Stimulated activated CD4-positive, alpha-beta T cell treated with anti-CD3 and anti-CD28 coated beads, Interleukin-1b, Interleukin-23, amount 100 ng/mL, for 1 hour (primary cell): ENCODE measurements around the gene MYL11.

Source experiments
- DNase-seq, 2 donors: peaks; one replicate each; pipeline ENCODE4 v3.0.0-alpha.2; 2020; ENCODE audit warnings: low read depth in 2 of 2

Gene MYL11

GRCh38 chr16:30418350-30419181, 44.0 kb downstream of the MYL11 start:
- no peak for DNase-seq

- DNase-seq: no peak
Measured at GRCh38 chr16:30421010-30421409, 46.4 kb downstream of the MYL11 start.
